ENCODE data around the gene TOMM20L.

TOMM20L gene

DNA sequence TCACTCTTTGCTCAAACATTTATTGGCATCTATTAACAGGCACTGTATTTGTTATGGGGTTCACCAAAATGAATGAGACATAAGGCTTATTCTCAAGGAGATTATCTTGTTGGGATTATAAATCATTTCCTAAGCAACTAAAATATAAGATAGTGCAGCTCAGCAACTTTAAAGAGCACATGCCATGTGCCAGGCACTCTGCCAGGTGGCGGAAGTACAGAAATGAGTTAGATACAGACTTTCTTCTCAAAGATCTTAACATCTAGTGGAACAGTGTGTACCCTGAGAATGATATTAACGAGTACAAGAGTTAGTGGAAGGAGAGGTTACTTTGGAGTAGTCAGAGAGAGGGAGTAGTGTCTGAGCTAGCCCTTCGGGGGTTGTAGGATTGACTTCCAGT lies 28.4 kb upstream of the TOMM20L start:
- peaks cover 42% of the 10 kb centered on the region; the same call in 1 of the 2 replicates for H3K36me3 ChIP-seq (ENCODE audit: low read length)

DNA sequence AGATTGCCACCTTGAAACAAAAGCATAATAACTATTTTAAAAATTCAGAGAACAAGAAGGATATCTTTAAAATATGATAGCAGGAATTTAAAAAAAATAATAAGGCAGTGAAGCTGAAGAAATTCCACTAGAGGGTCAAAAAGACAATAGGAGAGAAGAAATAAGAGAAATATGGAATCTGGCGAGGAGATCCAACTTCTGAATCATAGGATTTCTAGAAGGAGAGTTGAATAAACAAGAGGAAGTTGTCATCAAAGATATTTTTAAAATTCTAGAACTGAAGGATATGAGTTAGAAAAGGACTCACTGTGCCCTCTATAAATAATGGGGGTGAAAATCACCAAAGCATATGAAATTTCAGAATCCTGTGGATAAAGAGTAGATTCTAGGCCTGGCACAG lies 26.8 kb upstream of the TOMM20L start:
- H4K20me1 ChIP-seq (ENCODE audit: low read depth, low read length), result no peaks in the 10 kb centered on the region
- no peak overlapping the region for H3K4me2 ChIP-seq (ENCODE audit: low read depth, low read length, poor library complexity, severe bottlenecking)
- H3K9me3 ChIP-seq (ENCODE audit: insufficient read depth, low read length), result no peaks in the 10 kb centered on the region
- no peak overlapping the region for H3K27ac ChIP-seq (ENCODE audit: low read depth, low read length)
- peaks cover 4% of the 10 kb centered on the region; the same call in 1 of the 2 replicates for H3F3A ChIP-seq (ENCODE audit: insufficient read depth)
- H3K4me3 ChIP-seq (ENCODE audit: insufficient read depth, low read length, poor library complexity, severe bottlenecking), result no peak overlapping the region
- peaks cover 52% of the 10 kb centered on the region; the same call in 1 of the 2 replicates for H3K36me3 ChIP-seq (ENCODE audit: low read length)
- no peaks in the 10 kb centered on the region for H3K79me2 ChIP-seq (ENCODE audit: insufficient read depth, low read length)
- H3K27me3 ChIP-seq (ENCODE audit: low read length), result no peaks in the 10 kb centered on the region
- TF ChIP-seq EZH2phosphoT487 (conservative IDR thresholded peaks at IDR 0.05; ENCODE audit: low read length), result no peak
- TF ChIP-seq, protein P1, sequence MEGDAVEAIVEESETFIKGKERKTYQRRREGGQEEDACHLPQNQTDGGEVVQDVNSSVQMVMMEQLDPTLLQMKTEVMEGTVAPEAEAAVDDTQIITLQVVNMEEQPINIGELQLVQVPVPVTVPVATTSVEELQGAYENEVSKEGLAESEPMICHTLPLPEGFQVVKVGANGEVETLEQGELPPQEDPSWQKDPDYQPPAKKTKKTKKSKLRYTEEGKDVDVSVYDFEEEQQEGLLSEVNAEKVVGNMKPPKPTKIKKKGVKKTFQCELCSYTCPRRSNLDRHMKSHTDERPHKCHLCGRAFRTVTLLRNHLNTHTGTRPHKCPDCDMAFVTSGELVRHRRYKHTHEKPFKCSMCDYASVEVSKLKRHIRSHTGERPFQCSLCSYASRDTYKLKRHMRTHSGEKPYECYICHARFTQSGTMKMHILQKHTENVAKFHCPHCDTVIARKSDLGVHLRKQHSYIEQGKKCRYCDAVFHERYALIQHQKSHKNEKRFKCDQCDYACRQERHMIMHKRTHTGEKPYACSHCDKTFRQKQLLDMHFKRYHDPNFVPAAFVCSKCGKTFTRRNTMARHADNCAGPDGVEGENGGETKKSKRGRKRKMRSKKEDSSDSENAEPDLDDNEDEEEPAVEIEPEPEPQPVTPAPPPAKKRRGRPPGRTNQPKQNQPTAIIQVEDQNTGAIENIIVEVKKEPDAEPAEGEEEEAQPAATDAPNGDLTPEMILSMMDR (IDR thresholded peaks at IDR 0.05; ENCODE audit: insufficient read depth, low read length, poor library complexity, severe bottlenecking), result no peak
- no peak overlapping the region for H3K9ac ChIP-seq (ENCODE audit: low read length)
- H3K9me2 ChIP-seq (replicated peaks; ENCODE audit: insufficient read depth, low read length), result no peaks in the 10 kb centered on the region
- no peak overlapping the region for H2AFZ ChIP-seq (ENCODE audit: low read depth, low read length, severe bottlenecking)

More for the DNA sequence above, 28.4 kb upstream of the TOMM20L start:
- Histone ChIP-seq H3K9me2 (replicated peaks; ENCODE audit: insufficient read depth, low read length) (no peaks in the 10 kb centered on the region), H3K27me3 (ENCODE audit: low read length) (no peaks in the 10 kb centered on the region), H3K27ac (ENCODE audit: low read depth, low read length) (no peak overlapping the region), H2AFZ (ENCODE audit: low read depth, low read length, severe bottlenecking) (no peak overlapping the region), H3K4me3 (ENCODE audit: insufficient read depth, low read length, poor library complexity, severe bottlenecking) (no peak overlapping the region), H3K9me3 (ENCODE audit: insufficient read depth, low read length) (no peaks in the 10 kb centered on the region), H3K79me2 (ENCODE audit: insufficient read depth, low read length) (no peaks in the 10 kb centered on the region), H3K4me2 (ENCODE audit: low read depth, low read length, poor library complexity, severe bottlenecking) (no peak overlapping the region), H4K20me1 (ENCODE audit: low read depth, low read length) (no peaks in the 10 kb centered on the region), H3F3A (ENCODE audit: insufficient read depth) (peaks cover 4% of the 10 kb centered on the region; the same call in 1 of the 2 replicates), H3K9ac (ENCODE audit: low read length) (no peak overlapping the region)
- TF ChIP-seq, protein P1 (IDR thresholded peaks at IDR 0.05; ENCODE audit: insufficient read depth, low read length, poor library complexity, severe bottlenecking), result no peak
- TF ChIP-seq EZH2phosphoT487 (conservative IDR thresholded peaks at IDR 0.05; ENCODE audit: low read length), result no peak

DNA sequence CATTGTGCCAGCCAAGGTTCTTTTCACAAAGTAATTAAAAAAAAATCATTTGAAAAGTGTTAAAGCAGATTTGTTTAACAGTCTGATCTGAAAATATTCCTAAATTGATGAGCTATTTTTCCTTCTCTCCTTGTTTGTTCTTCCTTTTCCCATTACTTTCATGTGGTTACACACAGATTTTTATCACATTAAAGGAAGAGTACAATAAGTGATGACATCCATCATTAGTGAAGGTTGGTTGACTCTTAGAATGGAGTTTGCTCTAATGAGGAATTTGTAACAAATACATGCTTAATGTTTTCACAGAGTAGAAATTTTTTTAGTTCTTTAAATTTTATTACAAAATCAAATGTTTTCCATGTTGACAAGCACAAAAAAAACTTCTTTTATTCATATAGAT lies 18.9 kb upstream of the TOMM20L start:
- no peaks in the 10 kb centered on the region for H3K27me3 ChIP-seq (ENCODE audit: low read length)
- no peak overlapping the region for H3K27ac ChIP-seq (ENCODE audit: low read depth, low read length)
- H3K9me2 ChIP-seq (replicated peaks; ENCODE audit: insufficient read depth, low read length), result no peaks in the 10 kb centered on the region
- peaks cover 24% of the 10 kb centered on the region; the same call in 1 of the 2 replicates for H3K36me3 ChIP-seq (ENCODE audit: low read length)
- H3K9ac ChIP-seq (ENCODE audit: low read length), result no peak overlapping the region
- no peak for TF ChIP-seq EZH2phosphoT487 (conservative IDR thresholded peaks at IDR 0.05; ENCODE audit: low read length)
- TF ChIP-seq, protein P1 (IDR thresholded peaks at IDR 0.05; ENCODE audit: insufficient read depth, low read length, poor library complexity, severe bottlenecking), result no peak
- H3K4me3 ChIP-seq (ENCODE audit: insufficient read depth, low read length, poor library complexity, severe bottlenecking), result no peak overlapping the region
- no peaks in the 10 kb centered on the region for H3K79me2 ChIP-seq (ENCODE audit: insufficient read depth, low read length)
- H3K9me3 ChIP-seq (ENCODE audit: insufficient read depth, low read length), result no peaks in the 10 kb centered on the region
- H3F3A ChIP-seq (ENCODE audit: insufficient read depth), result no peaks in the 10 kb centered on the region; the same call in 1 of the 2 replicates
- H4K20me1 ChIP-seq (ENCODE audit: low read depth, low read length), result no peaks in the 10 kb centered on the region
- H3K4me2 ChIP-seq (ENCODE audit: low read depth, low read length, poor library complexity, severe bottlenecking), result no peak overlapping the region
- H2AFZ ChIP-seq (ENCODE audit: low read depth, low read length, severe bottlenecking), result no peak overlapping the region

All from SU-DHL-6 (cell line).